SKM-1 (cell line): ENCODE data around the gene SPATA16.
"Not testable (repeated sequence)": the region's sequence is repeated elsewhere in the genome, so short reads cannot be mapped to it uniquely, and the experiment has no call there.

Experiments used
- DNase-seq: peaks from one replicate; lab custom pipeline; 2025; ENCODE audit not compliant: unreplicated experiment; lab: John Stamatoyannopoulos, UW

The SPATA16 gene

GRCh38 chr3:173140986-173141385 lies at the start of gene SPATA16:
SPATA16 (minus strand) TSS chr3:173141235; CDS start chr3:173117731, 23,504 bp downstream.
- no peak for DNase-seq

- not testable (repeated sequence) for DNase-seq
Measured at GRCh38 chr3:173183022-173183421, 42.0 kb upstream of the SPATA16 start.

GRCh38 chr3:173173652-173174051 lies 32.6 kb upstream of the SPATA16 start:
- DNase-seq: no peak

GRCh38 chr3:173159139-173159538 lies 18.1 kb upstream of the SPATA16 start:
- not testable (repeated sequence) for DNase-seq

GRCh38 chr3:173156533-173156932 lies 15.5 kb upstream of the SPATA16 start:
- not testable (repeated sequence) for DNase-seq

GRCh38 chr3:173153631-173154030 lies 12.6 kb upstream of the SPATA16 start:
- DNase-seq: no peak

- no peak for DNase-seq
Measured at GRCh38 chr3:173139420-173139819, 1.6 kb downstream of the SPATA16 start.

GRCh38 chr3:173138026-173138425 lies 3.0 kb downstream of the SPATA16 start:
- no peak for DNase-seq

GRCh38 chr3:173135059-173135458 lies 6.0 kb downstream of the SPATA16 start:
- no peak for DNase-seq

- no peak for DNase-seq
Measured at GRCh38 chr3:173128633-173129032, 12.4 kb downstream of the SPATA16 start.

GRCh38 chr3:173111321-173111720 lies 29.7 kb downstream of the SPATA16 start:
- no peak for DNase-seq

GRCh38 chr3:173109143-173109542 lies 31.9 kb downstream of the SPATA16 start:
- DNase-seq: no peak

GRCh38 chr3:173103469-173103868 lies 37.6 kb downstream of the SPATA16 start:
- no peak for DNase-seq

- DNase-seq: no peak
Measured at GRCh38 chr3:173098959-173099358, 42.1 kb downstream of the SPATA16 start.

GRCh38 chr3:173096994-173097785 lies 43.8 kb downstream of the SPATA16 start:
- no peak for DNase-seq

- DNase-seq: no peak
Measured at GRCh38 chr3:173096140-173096539, 44.9 kb downstream of the SPATA16 start.

- DNase-seq: no peak
Measured at GRCh38 chr3:173092038-173092437, 49.0 kb downstream of the SPATA16 start.

- DNase-seq: no peak
Measured at GRCh38 chr3:173090492-173090891, 50.5 kb downstream of the SPATA16 start.

GRCh38 chr3:173089283-173089682 lies 51.8 kb downstream of the SPATA16 start:
- DNase-seq: no peak

- no peak for DNase-seq
Measured at GRCh38 chr3:173078525-173078924, 62.5 kb downstream of the SPATA16 start.

- no peak for DNase-seq
Measured at GRCh38 chr3:173066044-173067004, 74.7 kb downstream of the SPATA16 start.

- DNase-seq: no peak
Measured at GRCh38 chr3:173065543-173065981, 75.5 kb downstream of the SPATA16 start.
